Chondrocyte (in vitro differentiated cells): Measurements from ENCODE around the gene CRACDL. TPM values are rescaled to one million over a fixed set of nuclear protein-coding genes. Genes with fewer than 3 reads are reported as not detected.

ENCODE experiments used
- DNase-seq: peaks from one replicate; pipeline ENCODE4 v3.0.0; 2021; ENCODE audit warnings: mixed read lengths, low spot score
- H3K27ac Mint-ChIP-seq: one replicate; pipeline ENCODE4 v1.8.0; 2021; ENCODE audit warnings: mild to moderate bottlenecking, moderate library complexity, mixed read lengths; ENCODE audit not compliant: unreplicated experiment
- H3K27me3 Mint-ChIP-seq: 2 replicates; pipeline ENCODE4 v1.8.0; 2021; ENCODE audit warnings: low read depth, mixed read lengths
- H3K36me3 Mint-ChIP-seq: 2 replicates; pipeline ENCODE4 v1.8.0; 2021; ENCODE audit warnings: low read depth, mixed read lengths
- H3K4me1 Mint-ChIP-seq: 2 replicates; pipeline ENCODE4 v1.8.0; 2021; ENCODE audit warnings: low read depth, mild to moderate bottlenecking, mixed read lengths
- H3K4me3 Mint-ChIP-seq: one replicate; pipeline ENCODE4 v1.8.0; 2021; ENCODE audit warnings: mild to moderate bottlenecking, moderate library complexity, mixed read lengths; ENCODE audit not compliant: unreplicated experiment
- H3K9me3 Mint-ChIP-seq: 2 replicates; pipeline ENCODE4 v1.8.0; 2021; ENCODE audit warnings: low read depth, mixed read lengths
- total RNA-seq: library from RNA; stranded (reverse); gene quantifications from 3 replicates; pipeline ENCODE4 v1.2.1, GENCODE V29; 2021
- TF ChIP-seq, protein P1 (sequence below): fragments of 200-600 bp; sonication (generic); IDR thresholded peaks from 2 replicates; pipeline ENCODE4 v1.5.0; 2021; ENCODE audit warnings: antibody characterized with exemption, mild to moderate bottlenecking, moderate library complexity

Gene CRACDL
- total RNA-seq, 1 donor from 2014 or later, result 17.0 TPM

DNA sequence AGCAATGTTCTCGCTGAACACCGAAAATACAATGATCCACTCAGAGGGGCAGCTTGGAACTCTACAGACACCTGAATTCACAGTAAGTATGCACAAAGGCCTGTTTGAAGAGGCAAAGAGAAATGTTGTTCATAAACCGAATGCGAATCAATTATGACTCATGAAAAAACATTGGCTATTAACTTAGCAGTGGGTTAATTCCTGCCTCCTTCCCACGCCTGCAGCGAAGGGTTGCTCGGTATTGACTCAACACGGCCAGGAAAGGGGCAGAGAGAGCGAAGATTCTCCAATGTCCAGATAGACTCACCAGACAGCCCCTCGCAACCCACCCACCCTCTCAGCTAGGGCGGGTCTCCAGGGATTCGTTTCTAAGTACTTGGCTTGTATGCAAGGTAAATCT is 9.4 kb downstream of the CRACDL start:
- TF ChIP-seq, protein P1, sequence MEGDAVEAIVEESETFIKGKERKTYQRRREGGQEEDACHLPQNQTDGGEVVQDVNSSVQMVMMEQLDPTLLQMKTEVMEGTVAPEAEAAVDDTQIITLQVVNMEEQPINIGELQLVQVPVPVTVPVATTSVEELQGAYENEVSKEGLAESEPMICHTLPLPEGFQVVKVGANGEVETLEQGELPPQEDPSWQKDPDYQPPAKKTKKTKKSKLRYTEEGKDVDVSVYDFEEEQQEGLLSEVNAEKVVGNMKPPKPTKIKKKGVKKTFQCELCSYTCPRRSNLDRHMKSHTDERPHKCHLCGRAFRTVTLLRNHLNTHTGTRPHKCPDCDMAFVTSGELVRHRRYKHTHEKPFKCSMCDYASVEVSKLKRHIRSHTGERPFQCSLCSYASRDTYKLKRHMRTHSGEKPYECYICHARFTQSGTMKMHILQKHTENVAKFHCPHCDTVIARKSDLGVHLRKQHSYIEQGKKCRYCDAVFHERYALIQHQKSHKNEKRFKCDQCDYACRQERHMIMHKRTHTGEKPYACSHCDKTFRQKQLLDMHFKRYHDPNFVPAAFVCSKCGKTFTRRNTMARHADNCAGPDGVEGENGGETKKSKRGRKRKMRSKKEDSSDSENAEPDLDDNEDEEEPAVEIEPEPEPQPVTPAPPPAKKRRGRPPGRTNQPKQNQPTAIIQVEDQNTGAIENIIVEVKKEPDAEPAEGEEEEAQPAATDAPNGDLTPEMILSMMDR, result no peak
- H3K36me3 Mint-ChIP-seq, result peaks cover 2% of the 10 kb centered on the region
- H3K4me1 Mint-ChIP-seq, result peaks cover 29% of the 10 kb centered on the region
- no peak overlapping the region for H3K4me3 Mint-ChIP-seq
- no peak overlapping the region for H3K27ac Mint-ChIP-seq
- H3K27me3 Mint-ChIP-seq, result no peaks in the 10 kb centered on the region
- H3K9me3 Mint-ChIP-seq, result no peaks in the 10 kb centered on the region
- DNase-seq, result no peak

DNA sequence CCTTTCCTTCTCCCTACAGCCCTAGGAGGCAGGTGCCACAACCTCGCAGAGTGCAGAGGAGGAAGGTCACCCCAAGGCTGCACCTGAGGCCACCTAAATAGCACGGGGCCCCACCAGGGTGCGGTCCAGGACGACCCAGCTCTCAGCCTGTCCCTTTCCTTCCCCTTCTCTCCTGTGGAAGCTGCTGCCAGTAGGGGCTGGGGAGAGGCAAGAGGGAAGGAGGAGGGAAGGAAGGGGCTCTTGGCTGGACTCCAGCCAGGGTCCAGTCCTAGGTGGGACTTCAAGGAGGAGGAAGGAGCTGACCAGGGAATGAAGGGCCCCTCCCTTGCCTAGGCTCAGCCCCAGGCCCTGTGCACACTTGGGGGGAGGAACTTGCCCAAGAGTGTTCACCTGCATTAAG is 11.1 kb downstream of the CRACDL start:
- Mint-ChIP-seq H3K27me3 (no peaks in the 10 kb centered on the region), H3K36me3 (peaks cover 2% of the 10 kb centered on the region), H3K27ac (no peak overlapping the region), H3K9me3 (no peaks in the 10 kb centered on the region), H3K4me3 (no peak overlapping the region), H3K4me1 (peaks cover 24% of the 10 kb centered on the region)
- no peak for DNase-seq
- TF ChIP-seq, protein P1, result no peak

GRCh38 chr2:98924038-98924830 is 11.8 kb downstream of the CRACDL start:
- peaks cover 2% of the 10 kb centered on the region for H3K36me3 Mint-ChIP-seq
- H3K4me3 Mint-ChIP-seq, result no peak overlapping the region
- no peak overlapping the region for H3K27ac Mint-ChIP-seq
- no peaks in the 10 kb centered on the region for H3K27me3 Mint-ChIP-seq
- H3K4me1 Mint-ChIP-seq, result peaks cover 24% of the 10 kb centered on the region
- H3K9me3 Mint-ChIP-seq, result no peaks in the 10 kb centered on the region
- no peak for DNase-seq
- TF ChIP-seq, protein P1, result no peak

DNA sequence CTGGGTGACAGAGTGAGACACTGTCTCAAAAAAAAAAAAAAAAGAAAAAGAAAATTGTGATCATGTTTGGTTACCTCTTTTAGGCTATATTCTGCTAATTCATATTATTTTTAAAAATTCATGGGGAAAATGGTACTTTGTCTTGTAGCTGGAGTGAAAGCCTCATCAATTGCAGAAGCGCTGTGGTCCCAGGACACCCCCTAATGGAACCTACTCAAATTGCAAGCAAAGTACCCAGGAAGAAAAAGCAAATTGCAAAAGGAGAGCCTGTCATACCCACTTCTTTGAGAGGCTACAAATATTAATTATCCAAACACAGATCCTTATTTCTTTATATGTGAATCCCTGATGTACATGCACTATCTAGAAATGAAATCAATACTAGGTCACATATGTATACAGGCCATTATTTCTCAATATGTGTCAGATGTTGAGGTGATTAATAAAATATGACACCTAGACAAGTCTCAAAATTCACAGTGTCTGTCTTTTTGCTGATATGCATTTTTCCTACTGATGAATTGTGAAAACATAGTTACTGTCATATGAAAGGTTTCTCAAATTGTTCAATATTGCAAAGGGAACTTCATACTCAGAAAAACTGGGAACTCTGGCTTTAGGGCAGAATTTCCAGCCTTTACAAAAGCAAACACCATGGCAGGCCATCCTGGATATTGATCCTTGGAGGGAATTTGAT is 12.6 kb downstream of the CRACDL start:
- Mint-ChIP-seq H3K4me1 (peaks cover 28% of the 10 kb centered on the region), H3K4me3 (no peak overlapping the region), H3K27me3 (no peaks in the 10 kb centered on the region), H3K9me3 (no peaks in the 10 kb centered on the region), H3K36me3 (peaks cover 2% of the 10 kb centered on the region), H3K27ac (no peak overlapping the region)
- TF ChIP-seq, protein P1, result peak; percentile 49
- no peak for DNase-seq

- peaks cover 30% of the 10 kb centered on the region for H3K4me1 Mint-ChIP-seq
- H3K27me3 Mint-ChIP-seq, result no peaks in the 10 kb centered on the region
- no peak for DNase-seq
- no peak overlapping the region for H3K4me3 Mint-ChIP-seq
- TF ChIP-seq, protein P1, result no peak
- no peaks in the 10 kb centered on the region for H3K36me3 Mint-ChIP-seq
- no peak overlapping the region for H3K27ac Mint-ChIP-seq
- no peaks in the 10 kb centered on the region for H3K9me3 Mint-ChIP-seq
Measured at GRCh38 chr2:98921062-98921461, 15.0 kb downstream of the CRACDL start.
